HepG2 (cell line): ENCODE data around the gene ITM2B. TPM values are rescaled to one million over a fixed set of nuclear protein-coding genes. Genes with fewer than 3 reads are reported as not detected.

Experiments used
- KAT8 ChIP-seq: IDR thresholded peaks from 2 replicates; pipeline ENCODE4 v1.6.1; 2016; ENCODE audit warnings: missing genetic modification reagents, missing compliant biosample characterization
- MIER2 ChIP-seq: IDR thresholded peaks from 2 replicates; pipeline ENCODE4 v1.6.1; 2016; ENCODE audit warnings: missing biosample characterization, missing genetic modification reagents
- PHB2 ChIP-seq: fragments of 450-650 bp; IDR thresholded peaks from 2 replicates; pipeline ENCODE4 v1.6.1; 2018; ENCODE audit not compliant: partially characterized antibody
- RXRB ChIP-seq: IDR thresholded peaks from 2 replicates; pipeline ENCODE4 v1.6.1; 2016; ENCODE audit warnings: borderline replicate concordance, missing genetic modification reagents, missing compliant biosample characterization
- SATB2 ChIP-seq: sonication (generic); formaldehyde crosslinking; IDR thresholded peaks from 2 replicates; pipeline ENCODE4 v1.5.0; 2020; ENCODE audit warnings: missing genetic modification reagents
- ZNF235 ChIP-seq: sonication (generic); formaldehyde crosslinking; IDR thresholded peaks from 2 replicates; pipeline ENCODE4 v1.8.1; 2023; ENCODE audit warnings: mild to moderate bottlenecking, missing genetic modification reagents, borderline replicate concordance
- ZNF513 ChIP-seq: sonication (generic); formaldehyde crosslinking; conservative IDR thresholded peaks from 2 replicates; pipeline ENCODE4 v1.5.0; 2020; ENCODE audit warnings: missing genetic modification reagents
- ZNF598 ChIP-seq: sonication (generic); formaldehyde crosslinking; IDR thresholded peaks from 2 replicates; pipeline ENCODE4 v1.5.1; 2020; ENCODE audit warnings: mild to moderate bottlenecking, missing genetic modification reagents, borderline replicate concordance
- ZNF646 ChIP-seq: sonication (generic); formaldehyde crosslinking; IDR thresholded peaks from 2 replicates; pipeline ENCODE4 v1.9.0; 2021; ENCODE audit warnings: mild to moderate bottlenecking, missing genetic modification reagents
- polyA plus RNA-seq, 8 experiments: library from polyadenylated mRNA; depleted of rRNA in 3 of 8; stranded (reverse) in 7 of 8; unstranded in 1 of 8; fragments of >200 nt; fragmentation: Illumina TruSeq in 4 of 8; extraction: Trizol in 4 of 8; gene quantifications; 2 replicates each; pipeline versions ENCODE4 v1.2.1 to v1.2.3, GENCODE V29; 2011 to 2016; ENCODE audit warnings: low read depth in 4 of 8, missing spikeins in 1 of 8, mixed read lengths in 1 of 8; ENCODE audit not compliant: insufficient read depth in 1 of 8
- total RNA-seq, 5 experiments: library from RNA; depleted of rRNA; stranded (reverse); fragments of >200 nt; fragmentation: Illumina TruSeq; extraction: Trizol; gene quantifications; 2 replicates each; pipeline ENCODE4 v1.2.3, GENCODE V29; 2016; ENCODE audit warnings: low read depth in 1 of 5
- TF ChIP-seq, protein P1 (sequence below): sonication (generic); formaldehyde crosslinking; IDR thresholded peaks from 2 replicates; pipeline ENCODE4 v1.8.0; 2023; ENCODE audit warnings: mild to moderate bottlenecking, missing genetic modification reagents
- TF ChIP-seq, protein P2 (sequence below): sonication (generic); formaldehyde crosslinking; IDR thresholded peaks from 2 replicates; pipeline ENCODE4 v1.5.0; 2020; ENCODE audit warnings: missing genetic modification reagents
- TF ChIP-seq, protein P3 (sequence below): sonication (generic); formaldehyde crosslinking; IDR thresholded peaks from 2 replicates; pipeline ENCODE4 v1.4.0; 2020; ENCODE audit warnings: missing genetic modification reagents
- TF ChIP-seq, protein P4 (sequence below): sonication (generic); formaldehyde crosslinking; IDR thresholded peaks from 2 replicates; pipeline ENCODE4 v1.8.1; 2023; ENCODE audit warnings: missing genetic modification reagents, mild to moderate bottlenecking, borderline replicate concordance

Gene ITM2B
- total and polyA plus RNA-seq, 2 of the 13 experiments (the other 11 are each of a cell fraction or from before 2014, with no cell fraction given), result 158 to 373 TPM

GRCh38 chr13:48253849-48254248 is 20.8 kb downstream of the ITM2B start (continued):
- TF ChIP-seq, protein P1, sequence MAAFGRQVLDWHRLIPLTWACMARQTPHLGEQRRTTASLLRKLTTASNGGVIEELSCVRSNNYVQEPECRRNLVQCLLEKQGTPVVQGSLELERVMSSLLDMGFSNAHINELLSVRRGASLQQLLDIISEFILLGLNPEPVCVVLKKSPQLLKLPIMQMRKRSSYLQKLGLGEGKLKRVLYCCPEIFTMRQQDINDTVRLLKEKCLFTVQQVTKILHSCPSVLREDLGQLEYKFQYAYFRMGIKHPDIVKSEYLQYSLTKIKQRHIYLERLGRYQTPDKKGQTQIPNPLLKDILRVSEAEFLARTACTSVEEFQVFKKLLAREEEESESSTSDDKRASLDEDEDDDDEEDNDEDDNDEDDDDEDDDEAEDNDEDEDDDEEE, result no peak
- no peak for TF ChIP-seq ZNF513 (CRISPR knock-in tag)
- peak; percentile 55; the same call in 1 of the 2 replicates for TF ChIP-seq RXRB (CRISPR knock-in tag)
- no peak for TF ChIP-seq ZNF598
- TF ChIP-seq ZNF235, result no peak
- no peak for TF ChIP-seq SATB2 (CRISPR knock-in tag)
- no peak for TF ChIP-seq PHB2
- TF ChIP-seq MIER2 (CRISPR knock-in tag), result no peak
- TF ChIP-seq, protein P2, sequence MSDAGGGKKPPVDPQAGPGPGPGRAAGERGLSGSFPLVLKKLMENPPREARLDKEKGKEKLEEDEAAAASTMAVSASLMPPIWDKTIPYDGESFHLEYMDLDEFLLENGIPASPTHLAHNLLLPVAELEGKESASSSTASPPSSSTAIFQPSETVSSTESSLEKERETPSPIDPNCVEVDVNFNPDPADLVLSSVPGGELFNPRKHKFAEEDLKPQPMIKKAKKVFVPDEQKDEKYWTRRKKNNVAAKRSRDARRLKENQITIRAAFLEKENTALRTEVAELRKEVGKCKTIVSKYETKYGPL (CRISPR knock-in tag), result no peak
- TF ChIP-seq ZNF646 (CRISPR knock-in tag), result no peak
- TF ChIP-seq KAT8 (CRISPR knock-in tag), result no peak
- TF ChIP-seq, protein P3, sequence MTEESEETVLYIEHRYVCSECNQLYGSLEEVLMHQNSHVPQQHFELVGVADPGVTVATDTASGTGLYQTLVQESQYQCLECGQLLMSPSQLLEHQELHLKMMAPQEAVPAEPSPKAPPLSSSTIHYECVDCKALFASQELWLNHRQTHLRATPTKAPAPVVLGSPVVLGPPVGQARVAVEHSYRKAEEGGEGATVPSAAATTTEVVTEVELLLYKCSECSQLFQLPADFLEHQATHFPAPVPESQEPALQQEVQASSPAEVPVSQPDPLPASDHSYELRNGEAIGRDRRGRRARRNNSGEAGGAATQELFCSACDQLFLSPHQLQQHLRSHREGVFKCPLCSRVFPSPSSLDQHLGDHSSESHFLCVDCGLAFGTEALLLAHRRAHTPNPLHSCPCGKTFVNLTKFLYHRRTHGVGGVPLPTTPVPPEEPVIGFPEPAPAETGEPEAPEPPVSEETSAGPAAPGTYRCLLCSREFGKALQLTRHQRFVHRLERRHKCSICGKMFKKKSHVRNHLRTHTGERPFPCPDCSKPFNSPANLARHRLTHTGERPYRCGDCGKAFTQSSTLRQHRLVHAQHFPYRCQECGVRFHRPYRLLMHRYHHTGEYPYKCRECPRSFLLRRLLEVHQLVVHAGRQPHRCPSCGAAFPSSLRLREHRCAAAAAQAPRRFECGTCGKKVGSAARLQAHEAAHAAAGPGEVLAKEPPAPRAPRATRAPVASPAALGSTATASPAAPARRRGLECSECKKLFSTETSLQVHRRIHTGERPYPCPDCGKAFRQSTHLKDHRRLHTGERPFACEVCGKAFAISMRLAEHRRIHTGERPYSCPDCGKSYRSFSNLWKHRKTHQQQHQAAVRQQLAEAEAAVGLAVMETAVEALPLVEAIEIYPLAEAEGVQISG (CRISPR knock-in tag), result no peak
- TF ChIP-seq, protein P4, sequence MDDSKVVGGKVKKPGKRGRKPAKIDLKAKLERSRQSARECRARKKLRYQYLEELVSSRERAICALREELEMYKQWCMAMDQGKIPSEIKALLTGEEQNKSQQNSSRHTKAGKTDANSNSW, result no peak
